Measurements from ENCODE around the gene FANCB.
A peak's percentile ranks its signal among the peaks of the same experiment; 100 is the strongest.

FANCB gene

GRCh38 chrX:14871767-14872166, 1.1 kb downstream of the FANCB start:
- TF ChIP-seq, protein P1, sequence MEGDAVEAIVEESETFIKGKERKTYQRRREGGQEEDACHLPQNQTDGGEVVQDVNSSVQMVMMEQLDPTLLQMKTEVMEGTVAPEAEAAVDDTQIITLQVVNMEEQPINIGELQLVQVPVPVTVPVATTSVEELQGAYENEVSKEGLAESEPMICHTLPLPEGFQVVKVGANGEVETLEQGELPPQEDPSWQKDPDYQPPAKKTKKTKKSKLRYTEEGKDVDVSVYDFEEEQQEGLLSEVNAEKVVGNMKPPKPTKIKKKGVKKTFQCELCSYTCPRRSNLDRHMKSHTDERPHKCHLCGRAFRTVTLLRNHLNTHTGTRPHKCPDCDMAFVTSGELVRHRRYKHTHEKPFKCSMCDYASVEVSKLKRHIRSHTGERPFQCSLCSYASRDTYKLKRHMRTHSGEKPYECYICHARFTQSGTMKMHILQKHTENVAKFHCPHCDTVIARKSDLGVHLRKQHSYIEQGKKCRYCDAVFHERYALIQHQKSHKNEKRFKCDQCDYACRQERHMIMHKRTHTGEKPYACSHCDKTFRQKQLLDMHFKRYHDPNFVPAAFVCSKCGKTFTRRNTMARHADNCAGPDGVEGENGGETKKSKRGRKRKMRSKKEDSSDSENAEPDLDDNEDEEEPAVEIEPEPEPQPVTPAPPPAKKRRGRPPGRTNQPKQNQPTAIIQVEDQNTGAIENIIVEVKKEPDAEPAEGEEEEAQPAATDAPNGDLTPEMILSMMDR (IDR thresholded peaks at IDR 0.05; ENCODE audit: insufficient read depth, low read length, poor library complexity, severe bottlenecking) = no peak
- TF ChIP-seq EZH2phosphoT487 (conservative IDR thresholded peaks at IDR 0.05; ENCODE audit: low read length) = no peak
- Histone ChIP-seq H3K27me3 (ENCODE audit: low read length) (no peaks in the 10 kb centered on the region), H3K9me3 (ENCODE audit: insufficient read depth, low read length) (no peaks in the 10 kb centered on the region), H2AFZ (ENCODE audit: low read depth, low read length, severe bottlenecking) (no peak overlapping the region), H3K4me3 (ENCODE audit: insufficient read depth, low read length, poor library complexity, severe bottlenecking) (peak overlapping the region; percentile 85), H3K9ac (ENCODE audit: low read length) (peak overlapping the region; percentile 82), H3K36me3 (ENCODE audit: low read length) (peaks cover 21% of the 10 kb centered on the region; the same call in 1 of the 2 replicates), H3K9me2 (replicated peaks; ENCODE audit: insufficient read depth, low read length) (no peaks in the 10 kb centered on the region), H4K20me1 (ENCODE audit: low read depth, low read length) (no peaks in the 10 kb centered on the region), H3K27ac (ENCODE audit: low read depth, low read length) (no peak overlapping the region), H3F3A (ENCODE audit: insufficient read depth) (no peaks in the 10 kb centered on the region), H3K4me2 (ENCODE audit: low read depth, low read length, poor library complexity, severe bottlenecking) (peak overlapping the region; percentile 69), H3K79me2 (ENCODE audit: insufficient read depth, low read length) (peaks cover 75% of the 10 kb centered on the region)

- no peaks in the 10 kb centered on the region for H3K9me2 ChIP-seq (replicated peaks; ENCODE audit: insufficient read depth, low read length)
- H4K20me1 ChIP-seq (ENCODE audit: low read depth, low read length) = no peaks in the 10 kb centered on the region
- no peak overlapping the region for H3K4me2 ChIP-seq (ENCODE audit: low read depth, low read length, poor library complexity, severe bottlenecking)
- peaks cover 52% of the 10 kb centered on the region for H3K79me2 ChIP-seq (ENCODE audit: insufficient read depth, low read length)
- no peak for TF ChIP-seq EZH2phosphoT487 (conservative IDR thresholded peaks at IDR 0.05; ENCODE audit: low read length)
- TF ChIP-seq, protein P1 (IDR thresholded peaks at IDR 0.05; ENCODE audit: insufficient read depth, low read length, poor library complexity, severe bottlenecking) = no peak
- no peaks in the 10 kb centered on the region for H3K9me3 ChIP-seq (ENCODE audit: insufficient read depth, low read length)
- no peaks in the 10 kb centered on the region for H3K27me3 ChIP-seq (ENCODE audit: low read length)
- no peak overlapping the region for H3K9ac ChIP-seq (ENCODE audit: low read length)
- H3F3A ChIP-seq (ENCODE audit: insufficient read depth) = no peaks in the 10 kb centered on the region
- H2AFZ ChIP-seq (ENCODE audit: low read depth, low read length, severe bottlenecking) = no peak overlapping the region
- peaks cover 26% of the 10 kb centered on the region; the same call in 1 of the 2 replicates for H3K36me3 ChIP-seq (ENCODE audit: low read length)
- no peak overlapping the region for H3K27ac ChIP-seq (ENCODE audit: low read depth, low read length)
- H3K4me3 ChIP-seq (ENCODE audit: insufficient read depth, low read length, poor library complexity, severe bottlenecking) = no peak overlapping the region
Observed at GRCh38 chrX:14865201-14865600, 7.7 kb downstream of the FANCB start.

- Histone ChIP-seq H3K27ac (ENCODE audit: low read depth, low read length) (no peak overlapping the region), H3K9me2 (replicated peaks; ENCODE audit: insufficient read depth, low read length) (no peaks in the 10 kb centered on the region), H3K4me3 (ENCODE audit: insufficient read depth, low read length, poor library complexity, severe bottlenecking) (no peak overlapping the region), H4K20me1 (ENCODE audit: low read depth, low read length) (no peaks in the 10 kb centered on the region), H3K27me3 (ENCODE audit: low read length) (no peaks in the 10 kb centered on the region), H3K9me3 (ENCODE audit: insufficient read depth, low read length) (no peaks in the 10 kb centered on the region), H2AFZ (ENCODE audit: low read depth, low read length, severe bottlenecking) (no peak overlapping the region), H3K4me2 (ENCODE audit: low read depth, low read length, poor library complexity, severe bottlenecking) (no peak overlapping the region), H3K9ac (ENCODE audit: low read length) (no peak overlapping the region), H3F3A (ENCODE audit: insufficient read depth) (no peaks in the 10 kb centered on the region), H3K79me2 (ENCODE audit: insufficient read depth, low read length) (peaks cover 47% of the 10 kb centered on the region), H3K36me3 (ENCODE audit: low read length) (peaks cover 26% of the 10 kb centered on the region; the same call in 1 of the 2 replicates)
- TF ChIP-seq, protein P1 (IDR thresholded peaks at IDR 0.05; ENCODE audit: insufficient read depth, low read length, poor library complexity, severe bottlenecking) = no peak
- TF ChIP-seq EZH2phosphoT487 (conservative IDR thresholded peaks at IDR 0.05; ENCODE audit: low read length) = no peak
Observed at GRCh38 chrX:14864631-14865030, 8.2 kb downstream of the FANCB start.

All from SU-DHL-6 (cell line).